T-helper 22 cell (primary cell): Measurements from ENCODE around the gene TENM4.

Experiments used
- DNase-seq: peaks from one replicate; pipeline ENCODE4 v3.0.0-alpha.2; 2020; ENCODE audit warnings: low read depth

Gene TENM4

DNA sequence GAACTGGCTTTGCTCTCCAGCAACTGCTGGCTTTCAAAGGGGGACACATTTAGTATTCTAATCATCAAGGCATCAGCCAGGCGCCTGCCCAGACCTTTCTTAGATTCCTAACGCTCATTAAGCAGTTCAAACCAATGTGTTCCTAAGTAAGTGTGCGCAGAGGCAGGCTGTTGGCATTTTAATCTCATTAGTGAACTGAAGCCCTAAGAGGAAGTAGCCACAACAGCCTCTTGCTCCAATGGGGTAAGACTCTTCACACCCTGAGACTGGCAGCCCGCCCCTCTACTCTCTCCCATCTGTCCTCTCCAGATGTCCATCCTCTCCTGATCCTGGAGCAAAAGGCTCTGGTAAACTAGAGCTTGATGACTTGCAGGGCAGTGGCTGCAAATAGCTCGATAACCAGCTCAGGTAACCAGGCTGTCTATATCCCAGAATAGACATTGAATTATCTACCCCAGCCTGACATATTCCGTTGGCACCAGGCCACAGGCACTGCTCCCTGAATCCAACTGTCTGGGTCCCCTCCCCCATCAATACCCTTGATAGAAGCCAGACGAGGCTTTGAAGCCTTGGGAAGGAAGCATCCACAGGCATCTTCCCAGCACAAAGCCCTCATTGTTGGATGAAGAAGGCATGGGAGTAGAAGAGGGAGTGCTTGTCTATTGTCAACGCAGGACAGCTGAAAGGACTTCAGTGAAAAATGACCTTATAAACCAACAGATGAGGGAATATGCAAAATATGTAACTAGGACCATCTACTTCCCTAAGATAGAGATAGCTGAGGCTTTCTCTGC is 321.1 kb downstream of the TENM4 start:
- DNase-seq: no peak

DNA sequence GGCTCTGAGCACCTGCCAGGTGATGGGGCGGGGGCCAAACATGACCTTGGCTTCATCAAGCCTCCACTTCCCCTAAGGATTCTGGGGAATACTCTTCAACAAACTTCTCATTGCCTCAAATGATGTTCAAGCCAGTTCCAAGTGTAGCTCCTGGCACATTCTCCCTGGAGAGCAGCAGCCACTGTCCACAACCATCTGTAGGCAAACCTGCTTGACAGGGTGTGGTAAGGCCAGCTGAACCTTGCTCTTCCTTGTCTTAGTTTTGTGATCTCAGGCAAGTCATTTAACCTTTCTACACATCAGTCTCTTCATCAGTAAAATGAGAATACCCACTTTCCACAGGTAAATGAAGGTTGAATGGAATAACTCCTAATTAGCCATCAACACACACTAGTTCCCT is 323.3 kb downstream of the TENM4 start:
- DNase-seq: no peak

DNA sequence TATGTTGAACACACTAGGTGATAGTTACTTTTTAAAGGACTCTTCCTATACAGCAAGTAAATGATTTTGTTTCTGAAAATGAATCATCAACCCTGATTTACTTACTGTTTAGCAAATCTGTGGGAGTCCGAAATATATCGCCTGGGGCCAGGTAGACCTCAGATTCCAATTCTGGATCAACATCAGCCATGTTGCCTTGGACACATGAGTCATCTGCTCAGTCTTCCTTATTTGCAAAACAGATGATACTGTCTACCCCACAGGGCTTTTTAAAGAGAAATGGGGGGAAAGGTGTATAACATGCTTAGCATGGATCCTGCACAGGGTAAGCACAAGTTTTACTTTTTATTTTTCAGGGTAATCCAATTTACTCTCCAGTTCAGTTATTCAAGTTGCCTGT is 324.2 kb downstream of the TENM4 start:
- DNase-seq: no peak

DNA sequence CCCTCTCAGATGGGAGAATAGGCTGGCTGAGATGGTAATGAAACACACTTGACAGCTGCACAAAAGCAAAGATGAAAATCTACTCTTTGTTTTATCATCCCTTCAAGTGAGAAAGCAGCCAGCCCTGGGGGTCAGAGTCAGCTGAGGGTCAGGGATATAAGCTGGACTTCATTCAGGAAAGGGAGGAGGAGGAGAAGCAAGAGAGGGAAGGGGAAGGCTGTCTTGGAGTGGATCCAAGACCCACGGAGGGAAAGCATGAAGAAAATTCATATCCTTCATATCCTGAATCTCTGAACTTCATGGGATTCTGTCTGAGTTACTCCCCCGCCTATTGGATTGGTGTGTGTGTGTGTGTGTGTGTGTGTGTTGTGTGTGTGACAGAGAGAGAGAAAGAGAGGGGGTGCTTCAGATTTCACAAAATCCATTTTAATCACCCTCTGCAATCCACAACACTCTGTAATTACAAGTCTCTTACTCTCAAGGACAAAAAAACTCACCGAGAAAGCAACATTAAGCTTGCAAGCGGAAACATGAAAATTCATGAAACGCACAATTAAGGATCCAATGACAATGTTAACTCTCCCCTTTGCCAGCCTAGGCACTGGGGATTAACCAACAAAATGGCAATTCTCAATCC is 327.7 kb downstream of the TENM4 start:
- no peak for DNase-seq

DNA sequence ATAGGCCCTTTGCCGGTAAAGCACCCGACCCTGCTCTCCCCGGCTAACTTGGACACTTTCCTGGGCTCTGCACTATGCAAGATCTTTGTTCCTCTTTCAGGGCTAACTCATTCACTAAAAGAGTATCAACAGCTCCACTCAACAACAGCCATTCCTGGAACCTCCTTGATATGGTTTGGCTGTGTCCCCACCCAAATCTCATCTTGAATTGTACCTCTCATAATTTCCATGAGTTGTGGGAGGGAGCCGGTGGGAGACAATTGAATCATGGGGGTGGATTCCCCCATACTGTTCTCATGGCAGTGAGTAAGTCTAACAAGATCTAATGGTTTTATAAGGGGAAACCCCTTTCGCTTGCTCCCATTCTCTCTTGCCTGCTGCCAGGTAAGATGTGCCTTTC is 330.0 kb downstream of the TENM4 start:
- DNase-seq: no peak

DNA sequence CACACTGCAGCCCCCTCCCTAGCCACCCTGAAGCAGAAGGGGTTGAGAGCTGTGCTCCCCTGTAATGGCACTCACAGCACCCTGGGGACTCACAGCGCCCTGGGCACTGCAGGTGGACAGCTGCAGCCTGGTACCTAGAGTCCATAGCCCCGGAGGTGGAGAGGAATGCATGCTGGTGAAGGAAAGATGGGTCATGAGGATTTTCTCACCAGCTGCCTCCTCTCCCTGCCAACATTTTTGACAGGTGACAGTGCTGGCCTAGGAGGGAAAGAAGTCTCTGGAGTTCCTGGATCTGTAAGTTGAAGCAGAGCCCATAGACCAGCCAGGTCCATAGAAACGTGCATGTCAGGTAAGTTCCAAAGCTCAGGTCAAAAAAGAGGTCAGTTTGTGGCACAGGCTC is 330.5 kb downstream of the TENM4 start:
- DNase-seq: no peak

DNA sequence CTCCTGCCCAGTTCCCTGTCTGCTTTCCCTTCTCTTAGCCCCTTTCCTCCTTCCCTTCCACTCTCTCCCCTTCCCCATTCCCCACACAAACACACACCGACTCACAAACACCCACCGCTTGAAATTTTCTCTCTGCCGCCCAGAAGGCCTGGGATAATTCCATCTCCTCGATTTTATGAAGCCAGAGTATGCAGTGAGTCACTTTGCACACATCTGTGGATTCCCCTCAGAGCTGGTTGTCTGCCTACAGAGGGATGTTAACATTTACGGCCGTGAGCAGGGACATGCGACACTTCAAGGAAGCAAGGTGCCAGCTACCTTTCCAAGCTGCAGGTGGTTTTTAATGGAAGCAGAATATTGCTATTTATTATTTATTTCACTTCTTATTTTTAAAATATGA is 332.0 kb downstream of the TENM4 start:
- DNase-seq: no peak

DNA sequence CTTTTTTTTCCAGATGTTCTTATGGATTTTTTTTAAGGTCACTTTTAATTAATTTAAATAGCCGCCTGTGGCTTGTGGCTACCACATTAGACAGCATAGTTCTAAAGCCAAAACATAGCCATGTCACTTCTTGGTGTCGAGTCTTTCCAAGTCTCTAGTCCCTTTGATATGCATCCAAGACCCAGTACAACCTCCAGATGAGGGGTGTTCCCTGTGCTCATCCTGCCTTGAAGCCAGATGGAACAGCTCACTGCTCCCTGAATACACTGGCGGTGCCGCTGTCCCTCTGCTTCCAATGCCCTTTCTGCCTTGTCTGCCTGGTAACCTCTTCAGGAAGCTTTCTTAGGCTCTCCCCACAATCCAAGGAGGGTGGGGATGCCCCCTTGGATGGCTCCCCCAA is 338.0 kb downstream of the TENM4 start:
- no peak for DNase-seq

DNA sequence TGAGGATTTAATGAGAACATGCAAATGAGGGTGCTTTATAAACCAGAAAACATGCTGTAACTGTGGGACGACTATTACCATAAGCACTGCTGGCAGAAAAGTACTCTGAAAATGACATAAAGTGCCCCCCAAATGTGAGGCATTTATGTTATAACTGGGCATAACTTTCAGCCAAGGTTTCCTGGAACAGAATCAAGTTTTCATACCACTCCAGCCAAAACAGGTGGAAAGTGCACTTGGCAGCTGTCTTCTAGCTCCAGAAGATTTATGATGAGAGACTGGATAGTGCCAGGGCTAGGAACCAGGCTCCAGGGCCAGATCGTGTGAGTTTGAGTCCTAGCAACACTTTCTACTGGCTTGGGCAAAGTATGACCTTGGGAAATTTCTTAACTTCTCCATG is 339.2 kb downstream of the TENM4 start:
- no peak for DNase-seq

DNA sequence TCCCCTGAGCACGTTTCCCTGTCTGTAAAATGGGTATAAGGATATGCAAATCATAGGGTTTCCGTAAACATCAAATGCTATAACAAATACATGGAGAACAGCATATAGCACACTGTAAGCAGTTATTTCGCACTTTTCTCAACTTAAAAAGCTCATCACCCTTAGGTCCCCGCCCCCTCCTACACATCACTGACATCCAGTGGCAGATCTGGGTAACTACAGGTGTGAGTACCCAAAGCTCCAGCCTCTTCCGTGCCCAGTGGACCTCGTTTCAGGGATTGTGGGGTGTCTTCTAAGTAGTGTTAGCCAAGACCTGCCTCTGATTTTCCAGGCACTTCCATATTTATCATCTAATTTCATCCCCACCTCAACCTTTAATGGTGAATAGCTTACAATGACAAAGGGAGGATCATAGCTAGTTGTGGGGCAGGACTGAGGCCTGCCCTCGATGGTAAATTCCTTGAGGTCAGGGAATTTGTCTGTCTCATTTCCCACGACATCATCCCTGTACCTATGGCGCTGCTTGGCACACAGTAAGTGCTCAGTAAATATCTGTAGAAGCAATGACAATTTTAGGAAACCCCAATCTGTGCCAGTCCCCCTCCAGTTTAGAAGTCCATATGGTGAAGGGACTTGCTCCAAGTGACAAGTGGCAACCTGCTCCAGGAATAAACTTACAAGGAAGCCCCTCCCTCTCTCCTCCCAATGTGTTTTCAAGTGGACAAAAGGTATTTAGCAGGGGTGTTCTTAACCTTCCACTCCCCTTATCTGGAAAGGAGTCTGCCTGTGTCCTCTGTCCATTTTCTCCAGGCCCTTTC is 340.5 kb downstream of the TENM4 start:
- DNase-seq: no peak

DNA sequence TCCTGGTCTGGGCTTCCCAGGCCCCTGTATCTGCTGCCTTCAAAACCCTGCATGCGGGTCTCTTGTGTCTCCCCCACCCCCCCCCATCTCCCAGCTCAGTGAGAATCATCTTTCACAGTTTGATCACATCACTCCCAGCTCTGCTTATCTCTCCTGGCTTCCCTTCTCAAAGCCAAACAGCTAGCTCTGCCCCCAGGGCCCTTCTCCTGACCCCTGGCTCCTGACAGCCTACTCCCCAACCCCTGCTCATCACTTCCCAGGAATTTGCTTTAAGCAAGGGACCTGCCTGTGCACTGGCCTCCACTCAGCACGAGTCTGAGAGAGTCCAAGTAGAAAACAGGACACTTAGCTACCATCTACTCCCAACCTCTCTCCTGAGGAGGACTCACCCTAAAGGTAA is 342.7 kb downstream of the TENM4 start:
- DNase-seq: no peak

DNA sequence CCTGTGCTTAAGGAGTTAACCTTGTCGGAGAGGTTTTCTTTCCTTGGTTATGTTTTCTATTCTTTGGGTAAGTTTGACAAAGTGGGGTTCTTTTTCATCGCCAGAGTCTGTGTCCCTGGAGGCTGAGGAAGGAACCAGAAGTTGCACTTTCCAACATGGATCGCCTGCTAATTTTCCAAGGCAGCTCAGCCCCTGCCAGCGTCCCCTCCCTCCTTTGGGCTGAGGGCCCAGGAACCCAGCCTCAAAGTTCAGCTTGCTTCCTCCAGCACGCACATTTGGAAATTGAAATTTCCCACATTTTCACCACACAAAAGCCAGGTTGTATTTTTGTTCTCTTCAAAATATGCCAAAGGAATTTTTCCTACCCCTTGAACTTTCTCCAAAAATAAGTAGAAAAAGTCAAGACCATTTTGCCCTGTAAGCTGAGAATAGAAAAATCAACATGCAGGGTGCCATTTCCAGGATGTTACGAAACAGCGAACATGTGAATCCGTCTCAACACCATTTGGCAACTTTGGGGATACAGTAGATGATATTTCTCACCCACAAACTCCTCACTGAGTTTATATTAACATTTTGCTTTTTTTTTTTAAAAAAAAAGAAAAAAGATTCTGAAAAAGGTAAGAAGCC is 343.5 kb downstream of the TENM4 start:
- DNase-seq: no peak

DNA sequence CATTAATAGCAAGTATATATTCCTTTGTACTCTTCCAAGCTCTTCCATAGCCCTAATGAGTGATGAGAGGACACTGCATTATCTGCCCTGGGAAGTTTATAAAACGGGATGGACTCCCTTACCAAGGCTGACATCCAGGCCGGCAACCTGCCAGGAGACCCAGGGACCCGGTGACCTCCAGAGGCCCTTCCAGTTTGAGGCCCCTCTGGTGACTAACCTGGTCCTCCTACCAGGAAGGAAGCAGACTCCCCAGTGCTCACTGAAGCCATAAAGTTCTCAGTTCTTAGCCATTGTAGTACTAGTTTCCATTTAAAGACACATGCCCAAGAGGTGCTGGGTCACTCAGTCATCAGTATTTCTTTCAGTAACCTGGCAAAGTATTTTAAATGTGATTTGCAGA is 345.4 kb downstream of the TENM4 start:
- no peak for DNase-seq

DNA sequence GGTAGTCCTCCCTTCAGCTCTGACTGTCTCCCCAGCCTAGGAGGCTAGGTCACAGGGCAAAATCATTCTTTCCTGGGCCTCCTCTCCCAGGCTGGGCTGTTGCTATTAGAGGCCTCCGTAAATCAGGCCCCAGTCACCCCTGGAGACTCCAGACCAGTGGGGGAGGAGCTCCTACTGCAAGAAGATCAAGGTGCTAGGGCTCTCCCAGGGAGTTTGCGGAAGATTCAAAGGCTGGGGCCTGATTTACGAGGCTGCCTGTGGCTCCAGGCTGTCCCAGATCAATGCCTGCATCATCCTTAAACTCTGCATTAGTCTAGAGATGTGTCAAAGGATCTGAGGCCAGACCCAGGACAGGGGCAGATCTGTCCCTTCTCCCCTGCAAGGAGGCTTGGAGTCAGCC is 346.2 kb downstream of the TENM4 start:
- DNase-seq: no peak

DNA sequence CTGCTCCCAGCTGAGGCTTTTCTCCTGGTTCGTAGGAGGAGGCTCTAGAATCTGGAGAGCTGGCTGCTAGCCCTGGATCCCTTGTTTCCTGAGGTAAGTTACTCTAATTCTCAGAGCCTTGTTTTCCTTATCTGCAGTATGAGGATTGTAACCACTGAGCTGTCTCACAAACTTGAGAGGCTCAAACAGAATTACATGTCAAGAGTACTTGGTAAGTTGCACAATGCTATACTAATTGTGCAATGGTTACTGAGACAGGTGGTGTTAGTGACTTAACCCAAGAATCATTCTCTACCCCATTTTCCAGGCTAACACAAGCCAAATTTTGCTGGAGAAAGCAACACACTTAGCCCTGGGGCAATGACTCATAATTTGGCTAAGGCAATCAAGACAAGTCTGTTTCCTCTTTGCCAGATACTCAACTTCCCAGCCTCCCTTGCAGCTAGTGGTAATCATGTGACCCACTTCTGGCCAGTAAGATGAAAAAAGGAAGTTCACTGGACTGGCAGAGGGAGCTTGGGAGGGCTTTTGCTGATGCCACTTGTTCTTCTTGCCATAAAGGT is 348.0 kb downstream of the TENM4 start:
- no peak for DNase-seq

DNA sequence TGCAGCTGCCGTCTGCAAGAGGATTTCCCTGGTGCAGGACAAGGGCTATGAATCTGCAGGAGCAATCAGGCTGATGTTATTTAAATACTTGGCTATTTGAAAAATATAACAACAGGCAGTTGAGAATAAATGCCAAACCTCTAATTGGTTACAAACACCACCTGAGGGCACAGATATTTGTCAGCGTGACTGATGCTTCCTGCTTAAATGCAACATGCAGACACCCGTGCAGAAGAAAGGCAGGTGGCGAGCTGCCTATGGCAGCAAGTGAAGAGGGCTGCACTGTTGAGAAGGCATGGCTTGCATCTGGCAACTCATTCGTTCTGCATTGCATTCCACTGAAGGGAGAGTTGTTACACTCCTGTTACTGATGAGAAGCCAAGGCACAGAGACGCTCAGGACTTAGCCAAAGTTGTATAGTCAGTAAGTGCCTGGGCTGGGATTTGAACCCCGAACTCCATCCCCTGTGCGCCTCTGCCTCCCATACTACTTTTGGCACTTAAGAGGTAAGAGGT is 350.6 kb downstream of the TENM4 start:
- no peak for DNase-seq

DNA sequence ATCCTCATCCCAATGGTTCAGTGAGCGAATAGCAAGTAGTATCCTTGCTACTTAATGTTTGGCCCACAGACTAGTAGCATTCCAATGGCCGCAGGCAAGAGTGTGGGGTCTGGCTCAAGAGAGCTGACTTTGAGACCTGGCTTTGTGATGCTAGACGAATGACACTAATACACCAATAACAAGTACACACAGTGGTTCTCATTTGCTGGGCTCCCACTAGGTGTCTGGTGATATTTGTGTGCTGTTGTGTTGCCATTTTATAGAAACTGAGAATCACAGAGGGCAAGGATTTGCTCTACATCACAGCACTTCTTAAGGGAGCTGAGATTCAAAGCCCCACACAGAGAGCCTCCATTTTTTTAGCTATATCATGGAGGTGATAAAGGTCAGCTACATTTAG is 351.2 kb downstream of the TENM4 start:
- DNase-seq: no peak

DNA sequence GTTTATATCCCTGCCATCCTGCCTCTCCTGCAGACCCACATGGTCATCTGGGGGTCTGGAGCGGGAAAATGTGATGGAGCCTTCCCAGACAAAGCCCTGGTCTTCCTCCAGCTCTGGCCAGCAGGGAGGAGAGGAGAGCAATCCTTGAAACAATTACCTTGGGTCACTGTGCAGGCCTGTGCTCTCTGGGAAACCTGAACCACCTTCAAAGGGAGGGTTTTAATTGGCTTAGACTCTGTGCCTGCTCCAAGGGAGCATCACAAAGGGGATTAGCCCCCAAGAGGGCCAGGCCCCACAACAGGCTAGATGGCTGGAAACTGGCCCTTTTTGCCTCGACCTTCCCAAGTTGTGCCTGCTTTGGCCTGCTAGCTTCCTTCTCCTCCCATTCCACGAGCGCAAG is 351.9 kb downstream of the TENM4 start:
- no peak for DNase-seq

DNA sequence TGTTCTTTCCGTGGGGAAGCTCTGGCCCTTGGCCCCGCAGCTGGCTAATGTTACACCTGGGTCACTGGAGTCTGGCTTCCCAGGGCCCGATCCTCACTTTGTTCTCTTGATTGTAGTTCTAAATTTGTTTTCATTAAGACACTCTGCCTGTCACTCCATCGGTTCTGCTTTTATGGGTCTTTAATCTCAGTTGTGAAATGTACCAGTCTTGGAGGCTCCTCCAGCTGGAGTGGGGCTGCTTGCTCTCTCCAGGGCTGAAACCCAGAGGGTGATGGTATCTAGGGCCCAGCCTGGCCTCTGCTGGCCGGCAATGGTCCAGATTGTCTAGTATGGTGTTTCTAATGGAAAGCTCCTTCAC is 352.9 kb downstream of the TENM4 start:
- no peak for DNase-seq

DNA sequence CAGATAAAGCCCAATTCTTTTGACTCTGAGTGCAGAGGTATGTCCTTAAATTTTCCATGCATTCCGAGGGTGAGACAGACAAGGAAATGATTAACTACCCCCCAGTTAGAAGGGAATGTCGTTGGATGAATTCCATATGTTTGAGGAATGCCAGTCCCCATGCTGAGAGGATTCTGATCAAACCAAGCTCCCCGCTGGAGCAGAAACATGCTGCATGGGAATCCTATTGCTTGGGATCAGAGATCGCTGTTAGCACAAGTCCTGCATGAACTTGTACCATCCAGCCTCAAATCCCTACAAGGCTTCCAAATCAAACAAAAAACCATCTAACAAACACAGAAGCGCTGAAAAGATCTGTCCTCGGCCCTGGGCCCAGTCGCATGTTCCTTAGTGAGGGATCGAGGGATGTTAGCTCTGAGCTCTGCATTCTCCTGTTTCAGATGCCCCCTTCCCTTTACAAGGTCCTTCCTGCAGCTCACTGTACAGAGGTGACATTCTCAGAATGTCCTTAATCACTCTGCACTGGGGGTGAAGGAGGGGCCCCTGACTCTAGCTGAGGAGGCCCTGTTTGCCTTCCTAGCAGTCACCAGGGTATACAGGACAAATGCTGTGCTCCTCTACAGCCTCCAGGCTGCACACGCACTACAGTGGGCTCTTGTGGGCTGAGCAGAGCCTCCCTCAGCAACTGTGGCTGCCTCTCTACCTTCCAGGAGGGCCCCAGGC is 353.4 kb downstream of the TENM4 start:
- DNase-seq: no peak

DNA sequence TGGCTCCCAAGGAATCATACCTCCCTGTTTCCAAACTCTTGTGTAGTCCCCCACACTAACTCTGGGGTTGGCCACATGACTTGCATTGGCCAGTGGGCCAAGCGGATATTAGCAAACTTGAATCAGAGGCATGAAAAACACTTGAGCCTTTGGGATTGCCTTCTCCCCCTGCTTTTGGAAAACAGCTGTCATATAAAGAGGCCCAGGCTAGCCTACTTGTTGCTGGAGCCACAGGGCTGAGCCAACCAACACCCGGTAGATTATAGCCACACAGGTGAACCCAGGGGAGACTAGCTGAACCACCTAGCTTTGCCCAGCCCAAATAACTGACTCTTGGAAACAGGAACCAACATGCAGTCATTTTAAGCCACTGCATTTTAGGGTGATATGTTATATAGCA is 354.8 kb downstream of the TENM4 start:
- no peak for DNase-seq

DNA sequence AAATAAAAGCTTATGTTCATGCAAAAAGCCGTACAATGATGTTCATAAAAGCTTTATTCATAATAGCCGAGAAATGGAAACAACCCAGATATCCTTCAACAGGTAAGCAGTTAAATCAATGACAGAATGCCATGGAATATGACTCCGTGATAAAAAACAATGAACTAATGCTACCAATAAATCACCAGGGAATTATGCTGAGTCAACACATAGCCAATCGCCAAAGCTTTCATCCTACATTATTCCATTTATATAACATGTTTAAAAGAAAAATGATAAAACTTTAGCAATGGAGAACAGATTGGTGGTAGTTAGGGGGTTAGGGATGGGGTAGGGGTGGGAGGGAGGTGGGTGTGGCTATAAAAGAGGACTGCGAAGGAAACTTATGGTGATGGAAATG is 356.4 kb downstream of the TENM4 start:
- no peak for DNase-seq
